Central memory CD8-positive, alpha-beta T cell (primary cell): ENCODE results near the gene IGLL1.

Experiments used
- ATAC-seq: fragments of 150-1000 bp; cut with Tn5 transposase; replicated peaks from 2 replicates; pipeline ENCODE4 v1.10.0; 2022; ENCODE audit warnings: mild to moderate bottlenecking, moderate FRiP score, moderate number of reproducible peaks; ENCODE audit not compliant: poor library complexity, severe bottlenecking; ENCODE audit errors: extremely low read depth
- DNase-seq, 2 donors: peaks; one replicate each; pipeline ENCODE4 v3.0.0; 2021; ENCODE audit warnings: low spot score in 2 of 2
- H3K27ac Mint-ChIP-seq: one replicate; pipeline ENCODE4 v1.8.0; 2022; ENCODE audit warnings: low read depth, mild to moderate bottlenecking, moderate library complexity, mixed read lengths
- H3K27me3 Mint-ChIP-seq: one replicate; pipeline ENCODE4 v1.8.0; 2022; ENCODE audit warnings: mixed read lengths
- H3K36me3 Mint-ChIP-seq: one replicate; pipeline ENCODE4 v1.8.0; 2022; ENCODE audit warnings: mild to moderate bottlenecking, moderate library complexity, mixed read lengths; ENCODE audit not compliant: insufficient read depth
- H3K4me1 Mint-ChIP-seq: one replicate; pipeline ENCODE4 v1.8.0; 2022; ENCODE audit warnings: mixed read lengths
- H3K4me3 Mint-ChIP-seq: one replicate; pipeline ENCODE4 v1.8.0; 2022; ENCODE audit warnings: mild to moderate bottlenecking, moderate library complexity, mixed read lengths
- H3K9me3 Mint-ChIP-seq: one replicate; pipeline ENCODE4 v1.8.0; 2022; ENCODE audit warnings: mixed read lengths

Gene IGLL1

GRCh38 chr22:23534201-23534850, 45.8 kb downstream of the IGLL1 start:
- Mint-ChIP-seq H3K27me3 (peaks cover 1% of the 10 kb centered on the region), H3K27ac (no peak overlapping the region), H3K9me3 (no peaks in the 10 kb centered on the region), H3K4me1 (peaks cover 6% of the 10 kb centered on the region), H3K36me3 (peaks cover 2% of the 10 kb centered on the region), H3K4me3 (no peak overlapping the region)
- no peak for ATAC-seq
- DNase-seq, result no peak

- Mint-ChIP-seq H3K27ac (no peak overlapping the region), H3K4me1 (peaks cover under 1% of the 10 kb centered on the region), H3K27me3 (peaks cover 7% of the 10 kb centered on the region), H3K9me3 (no peaks in the 10 kb centered on the region), H3K4me3 (no peak overlapping the region), H3K36me3 (no peaks in the 10 kb centered on the region)
- DNase-seq (no peak), ATAC-seq (no peak)
Observed at GRCh38 chr22:23533771-23534191, 46.3 kb downstream of the IGLL1 start.

- DNase-seq (no peak), ATAC-seq (no peak)
- Mint-ChIP-seq H3K27ac (no peak overlapping the region), H3K36me3 (no peaks in the 10 kb centered on the region), H3K9me3 (no peaks in the 10 kb centered on the region), H3K4me1 (no peaks in the 10 kb centered on the region), H3K4me3 (no peak overlapping the region), H3K27me3 (peaks cover 11% of the 10 kb centered on the region)
Observed at GRCh38 chr22:23533328-23533762, 46.7 kb downstream of the IGLL1 start.

GRCh38 chr22:23532731-23533130, 47.4 kb downstream of the IGLL1 start:
- Mint-ChIP-seq H3K27me3 (peaks cover 15% of the 10 kb centered on the region), H3K27ac (no peak overlapping the region), H3K36me3 (no peaks in the 10 kb centered on the region), H3K4me3 (no peak overlapping the region), H3K4me1 (no peaks in the 10 kb centered on the region), H3K9me3 (no peaks in the 10 kb centered on the region)
- DNase-seq, result no peak
- no peak for ATAC-seq

GRCh38 chr22:23531966-23532705, 48.0 kb downstream of the IGLL1 start:
- Mint-ChIP-seq H3K4me3 (no peak overlapping the region), H3K36me3 (no peaks in the 10 kb centered on the region), H3K4me1 (no peaks in the 10 kb centered on the region), H3K27ac (no peak overlapping the region), H3K9me3 (no peaks in the 10 kb centered on the region), H3K27me3 (peaks cover 15% of the 10 kb centered on the region)
- ATAC-seq (no peak), DNase-seq (no peak)

GRCh38 chr22:23531283-23531956, 48.7 kb downstream of the IGLL1 start:
- Mint-ChIP-seq H3K27me3 (peaks cover 15% of the 10 kb centered on the region), H3K4me3 (no peak overlapping the region)

GRCh38 chr22:23530766-23531282, 49.3 kb downstream of the IGLL1 start:
- DNase-seq, result no peak
- H3K4me1 Mint-ChIP-seq, result no peaks in the 10 kb centered on the region
- no peaks in the 10 kb centered on the region for H3K36me3 Mint-ChIP-seq
- no peak overlapping the region for H3K4me3 Mint-ChIP-seq
- no peak for ATAC-seq
- no peaks in the 10 kb centered on the region for H3K9me3 Mint-ChIP-seq
- H3K27me3 Mint-ChIP-seq, result peaks cover 15% of the 10 kb centered on the region
- no peak overlapping the region for H3K27ac Mint-ChIP-seq

More at GRCh38 chr22:23531283-23531956, 48.7 kb downstream of the IGLL1 start:
- Mint-ChIP-seq H3K27ac (no peak overlapping the region), H3K36me3 (no peaks in the 10 kb centered on the region), H3K9me3 (no peaks in the 10 kb centered on the region), H3K4me1 (no peaks in the 10 kb centered on the region)
- no peak for ATAC-seq
- no peak for DNase-seq

GRCh38 chr22:23530106-23530505, 50.0 kb downstream of the IGLL1 start:
- no peak for ATAC-seq
- no peaks in the 10 kb centered on the region for H3K9me3 Mint-ChIP-seq
- no peaks in the 10 kb centered on the region for H3K4me1 Mint-ChIP-seq
- no peaks in the 10 kb centered on the region for H3K36me3 Mint-ChIP-seq
- no peak overlapping the region for H3K4me3 Mint-ChIP-seq
- DNase-seq, result no peak
- H3K27ac Mint-ChIP-seq, result no peak overlapping the region
- peaks cover 15% of the 10 kb centered on the region for H3K27me3 Mint-ChIP-seq

GRCh38 chr22:23529166-23530103, 50.7 kb downstream of the IGLL1 start:
- Mint-ChIP-seq H3K27me3 (peaks cover 15% of the 10 kb centered on the region), H3K9me3 (no peaks in the 10 kb centered on the region), H3K4me1 (no peaks in the 10 kb centered on the region), H3K4me3 (no peak overlapping the region), H3K36me3 (no peaks in the 10 kb centered on the region), H3K27ac (no peak overlapping the region)
- ATAC-seq, result no peak
- DNase-seq, result no peak

- ATAC-seq, result no peak
- H3K27ac Mint-ChIP-seq, result no peak overlapping the region
Observed at GRCh38 chr22:23527971-23528740, 51.9 kb downstream of the IGLL1 start.

GRCh38 chr22:23526596-23527316, 53.3 kb downstream of the IGLL1 start:
- H3K4me3 Mint-ChIP-seq, result no peak overlapping the region

More at GRCh38 chr22:23527971-23528740, 51.9 kb downstream of the IGLL1 start:
- no peaks in the 10 kb centered on the region for H3K36me3 Mint-ChIP-seq
- H3K4me3 Mint-ChIP-seq, result no peak overlapping the region
- no peak for DNase-seq
- H3K27me3 Mint-ChIP-seq, result peaks cover 15% of the 10 kb centered on the region
- H3K4me1 Mint-ChIP-seq, result no peaks in the 10 kb centered on the region
- no peaks in the 10 kb centered on the region for H3K9me3 Mint-ChIP-seq

More at GRCh38 chr22:23526596-23527316, 53.3 kb downstream of the IGLL1 start:
- Mint-ChIP-seq H3K27ac (no peak overlapping the region), H3K27me3 (peaks cover 15% of the 10 kb centered on the region), H3K36me3 (peaks cover 2% of the 10 kb centered on the region), H3K9me3 (no peaks in the 10 kb centered on the region), H3K4me1 (no peaks in the 10 kb centered on the region)
- ATAC-seq (no peak), DNase-seq (no peak)
